WTC11 (cell line): ENCODE data around the gene INO80B.

Experiments used
- ATF2 ChIP-seq: sonication (generic); formaldehyde crosslinking; IDR thresholded peaks from 2 replicates; pipeline ENCODE4 v1.8.1; 2022; ENCODE audit warnings: low read depth, missing genetic modification reagents, borderline replicate concordance
- CBFB ChIP-seq: sonication (generic); formaldehyde crosslinking; IDR thresholded peaks from 2 replicates; pipeline ENCODE4 v1.8.1; 2022; ENCODE audit warnings: mild to moderate bottlenecking, low read depth, missing genetic modification reagents
- ESRRA ChIP-seq: sonication (generic); formaldehyde crosslinking; IDR thresholded peaks from 2 replicates; pipeline ENCODE4 v1.8.1; 2022; ENCODE audit warnings: mild to moderate bottlenecking, missing genetic modification reagents, borderline replicate concordance
- MYBL2 ChIP-seq: sonication (generic); formaldehyde crosslinking; IDR thresholded peaks from 2 replicates; pipeline ENCODE4 v1.8.1; 2023; ENCODE audit warnings: mild to moderate bottlenecking, moderate library complexity, missing genetic modification reagents
- NR1H2 ChIP-seq: sonication (generic); formaldehyde crosslinking; IDR thresholded peaks from 2 replicates; pipeline ENCODE4 v1.9.0; 2021; ENCODE audit warnings: mild to moderate bottlenecking, moderate library complexity, missing genetic modification reagents
- SOX15 ChIP-seq: fragments of 250-450 bp; sonication (Bioruptor Pico); IDR thresholded peaks from 2 replicates; pipeline ENCODE4 v1.9.0; 2021; ENCODE audit warnings: mild to moderate bottlenecking
- TCF7 ChIP-seq: sonication (generic); formaldehyde crosslinking; IDR thresholded peaks from 2 replicates; pipeline ENCODE4 v1.8.0; 2022; ENCODE audit warnings: mild to moderate bottlenecking, low read depth, missing genetic modification reagents, moderate library complexity
- USF1 ChIP-seq: sonication (generic); formaldehyde crosslinking; IDR thresholded peaks from 2 replicates; pipeline ENCODE4 v1.8.0; 2022; ENCODE audit warnings: mild to moderate bottlenecking, missing genetic modification reagents
- ZBTB21 ChIP-seq: sonication (generic); formaldehyde crosslinking; IDR thresholded peaks from 2 replicates; pipeline ENCODE4 v1.8.1; 2023; ENCODE audit warnings: mild to moderate bottlenecking, missing genetic modification reagents, borderline replicate concordance
- TF ChIP-seq, protein P1 (sequence below): sonication (generic); formaldehyde crosslinking; IDR thresholded peaks from 2 replicates; pipeline ENCODE4 v1.8.0; 2022; ENCODE audit warnings: mild to moderate bottlenecking, missing genetic modification reagents
- TF ChIP-seq, protein P2 (sequence below): fragments of 200-600 bp; IDR thresholded peaks from 2 replicates; pipeline ENCODE4 v1.8.0; 2022; ENCODE audit warnings: antibody characterized with exemption

DNA sequence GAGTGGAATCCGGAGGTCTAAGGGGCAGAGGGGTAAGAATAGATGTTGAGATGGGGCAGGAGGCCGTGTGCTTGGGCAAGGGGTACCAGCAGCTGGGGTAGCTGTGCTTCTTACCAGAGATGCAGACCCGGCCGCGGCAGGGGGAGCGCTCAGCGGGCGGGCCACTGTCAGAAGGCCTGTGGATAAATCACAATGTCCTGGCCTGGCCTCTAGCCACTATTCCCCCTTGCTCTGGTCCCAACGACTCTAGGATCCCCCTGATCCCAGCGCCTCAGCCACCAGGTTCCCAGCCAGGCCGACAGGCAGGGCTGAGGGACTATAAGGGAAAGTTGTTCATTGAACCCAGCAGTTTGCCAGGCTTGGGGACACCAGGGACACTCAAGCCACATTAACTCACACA is 24.4 kb upstream of the INO80B start:
- TF ChIP-seq, protein P1, sequence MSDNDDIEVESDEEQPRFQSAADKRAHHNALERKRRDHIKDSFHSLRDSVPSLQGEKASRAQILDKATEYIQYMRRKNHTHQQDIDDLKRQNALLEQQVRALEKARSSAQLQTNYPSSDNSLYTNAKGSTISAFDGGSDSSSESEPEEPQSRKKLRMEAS (CRISPR knock-in tag): no peak
- no peak for TF ChIP-seq ESRRA (CRISPR knock-in tag)
- TF ChIP-seq, protein P2, sequence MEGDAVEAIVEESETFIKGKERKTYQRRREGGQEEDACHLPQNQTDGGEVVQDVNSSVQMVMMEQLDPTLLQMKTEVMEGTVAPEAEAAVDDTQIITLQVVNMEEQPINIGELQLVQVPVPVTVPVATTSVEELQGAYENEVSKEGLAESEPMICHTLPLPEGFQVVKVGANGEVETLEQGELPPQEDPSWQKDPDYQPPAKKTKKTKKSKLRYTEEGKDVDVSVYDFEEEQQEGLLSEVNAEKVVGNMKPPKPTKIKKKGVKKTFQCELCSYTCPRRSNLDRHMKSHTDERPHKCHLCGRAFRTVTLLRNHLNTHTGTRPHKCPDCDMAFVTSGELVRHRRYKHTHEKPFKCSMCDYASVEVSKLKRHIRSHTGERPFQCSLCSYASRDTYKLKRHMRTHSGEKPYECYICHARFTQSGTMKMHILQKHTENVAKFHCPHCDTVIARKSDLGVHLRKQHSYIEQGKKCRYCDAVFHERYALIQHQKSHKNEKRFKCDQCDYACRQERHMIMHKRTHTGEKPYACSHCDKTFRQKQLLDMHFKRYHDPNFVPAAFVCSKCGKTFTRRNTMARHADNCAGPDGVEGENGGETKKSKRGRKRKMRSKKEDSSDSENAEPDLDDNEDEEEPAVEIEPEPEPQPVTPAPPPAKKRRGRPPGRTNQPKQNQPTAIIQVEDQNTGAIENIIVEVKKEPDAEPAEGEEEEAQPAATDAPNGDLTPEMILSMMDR: no peak
- no peak for TF ChIP-seq CBFB (CRISPR knock-in tag)
- TF ChIP-seq SOX15: no peak
- TF ChIP-seq NR1H2 (CRISPR knock-in tag): no peak
- TF ChIP-seq TCF7 (CRISPR knock-in tag): no peak
- TF ChIP-seq ZBTB21 (CRISPR knock-in tag): no peak
- TF ChIP-seq USF1: no peak
- TF ChIP-seq ATF2 (CRISPR knock-in tag): no peak
- TF ChIP-seq MYBL2 (CRISPR knock-in tag): no peak
